ENCODE data around the gene CSNK1A1L. TPM values are rescaled to one million over a fixed set of nuclear protein-coding genes. Genes with fewer than 3 reads are reported as not detected.

CSNK1A1L gene
- total and polyA plus RNA-seq, 2 of the 8 experiments (the other 6 are each of a cell fraction or from before 2014, with no cell fraction given), result not detected

DNA sequence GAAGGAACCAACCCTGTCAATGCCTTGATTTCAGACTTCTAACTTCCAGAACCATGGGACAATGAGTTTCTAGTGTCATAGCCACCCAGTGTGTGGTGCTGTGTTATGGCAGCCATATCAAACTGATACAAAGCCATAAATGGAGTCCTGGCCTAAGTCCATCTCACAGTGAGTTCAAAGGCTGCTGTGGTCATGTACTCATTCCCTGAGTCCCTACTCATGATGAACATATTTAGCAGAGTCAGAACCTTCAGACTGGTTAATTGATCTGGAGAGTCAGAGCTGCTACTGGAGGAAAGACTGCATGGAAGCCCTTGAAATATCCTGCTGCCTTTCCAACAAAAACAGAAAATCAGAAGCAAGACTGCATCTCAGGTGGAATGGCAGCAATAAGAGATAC, 39.2 kb upstream of the CSNK1A1L start:
- no peak overlapping the region for H2AK5ac ChIP-seq (ENCODE audit: low read depth, low read length)
- H3K14ac ChIP-seq (ENCODE audit: insufficient read length), result no peak overlapping the region
- H2BK120ac ChIP-seq (replicated peaks; ENCODE audit: low read depth, low read length), result no peak overlapping the region
- H3K4me3 ChIP-seq (ENCODE audit: extremely low read depth in 1 of 4, insufficient read depth in 2 of 4, low read depth in 3 of 4, low read length in 4 of 4), result no peak overlapping the region
- no peak overlapping the region for H3K18ac ChIP-seq (ENCODE audit: extremely low read depth, low read length)
- no peak overlapping the region for H4K5ac ChIP-seq (ENCODE audit: insufficient read length, low read depth, low read length)
- CTCF ChIA-PET (ENCODE audit: partially characterized antibody), result no interaction called here
- no peaks in the 10 kb centered on the region for H3K4me1 ChIP-seq (replicated peaks in 1 of 4; ENCODE audit: control insufficient read depth in 3 of 4, insufficient read depth in 4 of 4, low read length in 3 of 4)
- H2AFZ ChIP-seq (ENCODE audit: low read length), result no peak overlapping the region
- H2BK5ac ChIP-seq (ENCODE audit: low read depth, low read length), result no peak overlapping the region
- H3K4ac ChIP-seq (replicated peaks; ENCODE audit: insufficient read length, low read depth, low read length), result no peak overlapping the region
- H2BK20ac ChIP-seq (ENCODE audit: low read length), result no peak overlapping the region
- POLR2A ChIA-PET (ENCODE audit: partially characterized antibody), result no interaction called here
- H3K27ac ChIP-seq (ENCODE audit: low read depth, low read length), result no peak overlapping the region
- no peaks in the 10 kb centered on the region for H3K23me2 ChIP-seq (ENCODE audit: low read depth, low read length)
- H3K23ac ChIP-seq (ENCODE audit: insufficient read length), result no peak overlapping the region
- no peaks in the 10 kb centered on the region for H3K36me3 ChIP-seq (ENCODE audit: control insufficient read depth in 2 of 4, insufficient read depth in 4 of 4, low read length in 3 of 4)
- H2BK15ac ChIP-seq (ENCODE audit: low read length), result no peak overlapping the region
- H3K9me3 ChIP-seq (ENCODE audit: insufficient read depth in 2 of 2, low read depth in 1 of 2, low read length in 1 of 2), result no peaks in the 10 kb centered on the region
- DNase-seq (ENCODE audit: low read depth in 1 of 2, low spot score in 2 of 2), result no peak
- TF ChIP-seq, protein P1, sequence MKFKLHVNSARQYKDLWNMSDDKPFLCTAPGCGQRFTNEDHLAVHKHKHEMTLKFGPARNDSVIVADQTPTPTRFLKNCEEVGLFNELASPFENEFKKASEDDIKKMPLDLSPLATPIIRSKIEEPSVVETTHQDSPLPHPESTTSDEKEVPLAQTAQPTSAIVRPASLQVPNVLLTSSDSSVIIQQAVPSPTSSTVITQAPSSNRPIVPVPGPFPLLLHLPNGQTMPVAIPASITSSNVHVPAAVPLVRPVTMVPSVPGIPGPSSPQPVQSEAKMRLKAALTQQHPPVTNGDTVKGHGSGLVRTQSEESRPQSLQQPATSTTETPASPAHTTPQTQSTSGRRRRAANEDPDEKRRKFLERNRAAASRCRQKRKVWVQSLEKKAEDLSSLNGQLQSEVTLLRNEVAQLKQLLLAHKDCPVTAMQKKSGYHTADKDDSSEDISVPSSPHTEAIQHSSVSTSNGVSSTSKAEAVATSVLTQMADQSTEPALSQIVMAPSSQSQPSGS (IDR thresholded peaks at IDR 0.05; ENCODE audit: low read length), result no peak
- TF ChIP-seq ZNF274 (IDR thresholded peaks at IDR 0.05; ENCODE audit: borderline replicate concordance, extremely low read depth, low read length), result no peak
- TF ChIP-seq EZH2 (IDR thresholded peaks at IDR 0.05; ENCODE audit: low read depth, low read length, severe bottlenecking), result no peak
- no peak for TF ChIP-seq ASH2L (IDR thresholded peaks at IDR 0.05; ENCODE audit: low read length)
- no peak for TF ChIP-seq CHD1 (IDR thresholded peaks at IDR 0.05; ENCODE audit: low read depth, low read length)
- no peak overlapping the region for H3K9ac ChIP-seq (replicated peaks in 1 of 4; ENCODE audit: extremely low read depth in 1 of 4, low read depth in 3 of 4, low read length in 3 of 4)
- H3K4me2 ChIP-seq (ENCODE audit: insufficient read depth in 1 of 2, low read depth in 2 of 2, low read length in 2 of 2), result no peak overlapping the region
- FAIRE-seq, result no peak
- no peak overlapping the region for H4K8ac ChIP-seq (ENCODE audit: extremely low read depth, insufficient read depth, low read length)
- H3K56ac ChIP-seq (replicated peaks; ENCODE audit: insufficient read length, low read depth, low read length), result no peak overlapping the region
- H4K91ac ChIP-seq (replicated peaks; ENCODE audit: insufficient read length, low read length), result no peak overlapping the region
- no peaks in the 10 kb centered on the region for H3K79me2 ChIP-seq (ENCODE audit: control insufficient read depth in 1 of 2, insufficient read depth in 2 of 2, low read length in 2 of 2)
- no peaks in the 10 kb centered on the region for H3K27me3 ChIP-seq (replicated peaks in 1 of 4; ENCODE audit: control insufficient read depth in 3 of 4, extremely low read depth in 1 of 4, insufficient read depth in 3 of 4, low read length in 3 of 4)
- H4K20me1 ChIP-seq (replicated peaks in 1 of 2; ENCODE audit: control insufficient read depth in 1 of 2, insufficient read depth in 2 of 2, low read length in 2 of 2), result no peaks in the 10 kb centered on the region
- H3K79me1 ChIP-seq (ENCODE audit: low read depth, low read length), result no peaks in the 10 kb centered on the region
- no peak overlapping the region for H2BK12ac ChIP-seq (ENCODE audit: low read depth, low read length)

Data from H1 (cell line).